Measurements from ENCODE around the gene NUP50.

GRCh38 chr22:45154383-45154782, 9.3 kb upstream of the NUP50 start:
- TF ChIP-seq CTCF (conservative IDR thresholded peaks at IDR 0.05) (no peak), ZFX (IDR thresholded peaks at IDR 0.05) (no peak)
